Stomach (tissue), 4 donors: Measurements from ENCODE around the gene NYAP2.

Experiments used
- EP300 ChIP-seq: sonication (generic); formaldehyde crosslinking; IDR thresholded peaks from one replicate; pipeline ENCODE4 v1.6.1; 2017; ENCODE audit warnings: antibody characterized with exemption
- POLR2A ChIP-seq, 4 donors: fragments of 450-650 bp; IDR thresholded peaks; one replicate each; pipeline ENCODE4 v1.6.1; 2016; ENCODE audit warnings: antibody characterized with exemption in 4 of 4, control low read depth in 2 of 4, mild to moderate bottlenecking in 1 of 4, moderate library complexity in 1 of 4
- TF ChIP-seq, protein P1 (sequence below), 7 experiments: fragments of 450-650 bp in 4 of 7; fragments of 200-600 bp in 3 of 7; sonication (generic) in 3 of 7; IDR thresholded peaks; one replicate each; pipeline ENCODE4 v1.5.1; 2016 to 2019; ENCODE audit warnings: antibody characterized with exemption in 7 of 7, control low read depth in 2 of 7, mild to moderate bottlenecking in 1 of 7

DNA sequence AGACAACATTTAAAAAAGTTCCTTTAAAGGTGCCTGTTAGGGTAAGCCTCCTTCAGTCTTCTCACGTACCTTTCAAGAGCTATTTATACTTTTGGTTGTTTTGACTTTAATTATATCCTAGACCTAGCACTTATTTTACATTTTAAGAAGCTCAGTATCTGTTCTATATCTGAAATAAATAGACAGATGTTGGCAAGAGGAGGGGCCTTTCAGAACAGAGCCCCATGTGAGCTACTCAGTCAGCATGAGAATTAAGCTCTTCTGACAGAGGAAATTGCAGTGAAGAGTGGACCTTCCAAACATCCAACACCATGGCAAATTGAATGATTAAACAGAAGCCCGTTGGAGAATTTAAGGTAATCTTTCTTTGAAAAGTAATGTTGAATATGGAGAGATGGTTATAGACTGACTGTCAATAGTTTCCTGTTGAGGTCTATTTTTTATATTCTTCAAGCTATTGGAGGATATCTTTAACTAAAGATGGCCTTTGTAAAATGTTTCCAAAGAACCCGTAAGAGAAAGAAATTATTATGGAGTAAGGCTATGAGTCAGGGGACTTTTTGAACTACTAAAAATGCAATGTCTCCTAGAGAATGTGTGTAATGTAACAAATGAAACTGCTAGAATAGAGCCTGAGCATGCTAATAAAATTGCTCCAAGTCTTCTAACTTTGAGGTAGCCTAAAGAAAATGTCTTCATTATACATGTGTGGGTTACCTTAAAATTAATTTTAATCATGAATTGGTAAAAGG is 17.3 kb downstream of the NYAP2 start:
- TF ChIP-seq, protein P1, sequence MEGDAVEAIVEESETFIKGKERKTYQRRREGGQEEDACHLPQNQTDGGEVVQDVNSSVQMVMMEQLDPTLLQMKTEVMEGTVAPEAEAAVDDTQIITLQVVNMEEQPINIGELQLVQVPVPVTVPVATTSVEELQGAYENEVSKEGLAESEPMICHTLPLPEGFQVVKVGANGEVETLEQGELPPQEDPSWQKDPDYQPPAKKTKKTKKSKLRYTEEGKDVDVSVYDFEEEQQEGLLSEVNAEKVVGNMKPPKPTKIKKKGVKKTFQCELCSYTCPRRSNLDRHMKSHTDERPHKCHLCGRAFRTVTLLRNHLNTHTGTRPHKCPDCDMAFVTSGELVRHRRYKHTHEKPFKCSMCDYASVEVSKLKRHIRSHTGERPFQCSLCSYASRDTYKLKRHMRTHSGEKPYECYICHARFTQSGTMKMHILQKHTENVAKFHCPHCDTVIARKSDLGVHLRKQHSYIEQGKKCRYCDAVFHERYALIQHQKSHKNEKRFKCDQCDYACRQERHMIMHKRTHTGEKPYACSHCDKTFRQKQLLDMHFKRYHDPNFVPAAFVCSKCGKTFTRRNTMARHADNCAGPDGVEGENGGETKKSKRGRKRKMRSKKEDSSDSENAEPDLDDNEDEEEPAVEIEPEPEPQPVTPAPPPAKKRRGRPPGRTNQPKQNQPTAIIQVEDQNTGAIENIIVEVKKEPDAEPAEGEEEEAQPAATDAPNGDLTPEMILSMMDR (IDR thresholded peaks at IDR 0.05): no peak
- TF ChIP-seq POLR2A (IDR thresholded peaks at IDR 0.05) (no peak), EP300 (no peak)
